ENCODE measurements around the gene ERCC8. TPM values are rescaled to one million over a fixed set of nuclear protein-coding genes. Genes with fewer than 3 reads are reported as not detected.

The ERCC8 gene
- total and polyA plus RNA-seq, 11 donors, result 3.0 to 10.1 (median 6.1) TPM

DNA sequence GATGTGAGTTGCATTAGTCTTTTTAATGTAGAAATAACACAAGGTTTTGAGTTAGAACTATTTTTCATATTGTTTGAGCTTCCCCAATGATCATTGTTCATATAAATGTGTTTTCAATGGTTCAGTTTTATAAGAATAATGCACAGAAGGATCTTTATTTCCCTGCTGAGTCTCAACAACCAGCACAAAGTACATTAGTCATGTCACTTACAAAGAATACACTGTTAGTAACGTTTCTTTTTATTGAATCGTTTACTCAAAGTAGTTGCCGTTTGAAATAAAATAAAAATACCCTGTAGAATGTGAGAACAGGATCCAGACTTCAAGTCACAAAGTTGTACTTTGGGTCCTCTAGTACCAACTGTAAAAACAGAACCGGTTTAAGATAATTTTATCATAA, 41.5 kb downstream of the ERCC8 start:
- Histone ChIP-seq H3K9me3 (no peaks in the 10 kb centered on the region), H3K36me3 (peaks cover 0 to 51% (median 3%) of the 10 kb centered on the region in 9 donors), H3K27me3 (no peaks in the 10 kb centered on the region), H3K4me1 (no peaks in the 10 kb centered on the region), H3K4me3 (no peak overlapping the region), H3K27ac (no peak overlapping the region)
- intact Hi-C loops (cut with DNase I), result no loop called here
- 85 to 90% (median 88%) methylated on average over 4 of the region's 4 CpGs for WGBS, 4 donors
- DNase-seq (no peak), ATAC-seq (no peak)
- TF ChIP-seq, protein P1, sequence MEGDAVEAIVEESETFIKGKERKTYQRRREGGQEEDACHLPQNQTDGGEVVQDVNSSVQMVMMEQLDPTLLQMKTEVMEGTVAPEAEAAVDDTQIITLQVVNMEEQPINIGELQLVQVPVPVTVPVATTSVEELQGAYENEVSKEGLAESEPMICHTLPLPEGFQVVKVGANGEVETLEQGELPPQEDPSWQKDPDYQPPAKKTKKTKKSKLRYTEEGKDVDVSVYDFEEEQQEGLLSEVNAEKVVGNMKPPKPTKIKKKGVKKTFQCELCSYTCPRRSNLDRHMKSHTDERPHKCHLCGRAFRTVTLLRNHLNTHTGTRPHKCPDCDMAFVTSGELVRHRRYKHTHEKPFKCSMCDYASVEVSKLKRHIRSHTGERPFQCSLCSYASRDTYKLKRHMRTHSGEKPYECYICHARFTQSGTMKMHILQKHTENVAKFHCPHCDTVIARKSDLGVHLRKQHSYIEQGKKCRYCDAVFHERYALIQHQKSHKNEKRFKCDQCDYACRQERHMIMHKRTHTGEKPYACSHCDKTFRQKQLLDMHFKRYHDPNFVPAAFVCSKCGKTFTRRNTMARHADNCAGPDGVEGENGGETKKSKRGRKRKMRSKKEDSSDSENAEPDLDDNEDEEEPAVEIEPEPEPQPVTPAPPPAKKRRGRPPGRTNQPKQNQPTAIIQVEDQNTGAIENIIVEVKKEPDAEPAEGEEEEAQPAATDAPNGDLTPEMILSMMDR (IDR thresholded peaks at IDR 0.05), result no peak
- TF ChIP-seq POLR2A (IDR thresholded peaks at IDR 0.05), result no peak

DNA sequence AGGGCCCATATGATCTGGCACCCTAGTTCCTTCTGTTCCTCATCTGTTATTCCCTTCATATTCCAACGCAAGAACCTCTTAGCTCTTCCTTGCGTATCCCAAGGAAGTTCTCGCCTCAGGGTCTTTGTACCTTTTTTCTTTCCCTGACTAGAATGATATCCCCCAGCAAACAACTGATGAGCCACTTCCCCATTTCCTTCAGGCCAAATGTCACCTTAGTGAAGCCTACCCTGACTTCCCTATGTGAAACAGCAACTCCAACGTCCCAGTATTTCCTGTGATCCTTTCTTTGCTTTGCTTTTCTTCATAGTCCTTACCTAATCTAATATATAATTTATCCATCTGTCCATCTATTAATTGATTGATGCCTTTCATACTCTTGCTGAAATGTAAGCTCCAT, 47.9 kb downstream of the ERCC8 start:
- H3K27ac ChIP-seq, result no peak overlapping the region
- no peak for ATAC-seq
- 86 to 93% (median 91%) methylated on average over 4 of the region's 4 CpGs for WGBS, 4 donors

GRCh38 chr5:60893521-60893920, 51.3 kb downstream of the ERCC8 start:
- no peak for TF ChIP-seq POLR2A (IDR thresholded peaks at IDR 0.05)
- TF ChIP-seq, protein P1 (IDR thresholded peaks at IDR 0.05), result no peak
- intact Hi-C loops (cut with DNase I), result no loop called here
- ATAC-seq (no peak), DNase-seq (no peak)
- H3K4me3 ChIP-seq, result no peak overlapping the region
- no peak overlapping the region for H3K27ac ChIP-seq
- H3K27me3 ChIP-seq, result no peaks in the 10 kb centered on the region
- WGBS, 4 donors, result 96 to 99% (median 97%) methylated on average over 13 of the region's 13 CpGs
- peaks cover 0 to 62% (median 44%) of the 10 kb centered on the region in 9 donors for H3K36me3 ChIP-seq
- H3K9me3 ChIP-seq, result no peaks in the 10 kb centered on the region
- no peaks in the 10 kb centered on the region for H3K4me1 ChIP-seq

More for the DNA sequence above, 47.9 kb downstream of the ERCC8 start:
- Histone ChIP-seq H3K9me3 (no peaks in the 10 kb centered on the region), H3K4me3 (no peak overlapping the region), H3K36me3 (peaks cover 0 to 79% (median 44%) of the 10 kb centered on the region in 9 donors), H3K27me3 (no peaks in the 10 kb centered on the region), H3K4me1 (no peaks in the 10 kb centered on the region)
- no peak for DNase-seq
- TF ChIP-seq POLR2A (IDR thresholded peaks at IDR 0.05), result no peak
- TF ChIP-seq, protein P1 (IDR thresholded peaks at IDR 0.05), result no peak
- intact Hi-C loops (cut with DNase I), result no loop called here

GRCh38 chr5:60891667-60892066, 53.2 kb downstream of the ERCC8 start:
- TF ChIP-seq, protein P1 (IDR thresholded peaks at IDR 0.05), result no peak
- no peak for TF ChIP-seq POLR2A (IDR thresholded peaks at IDR 0.05)
- Histone ChIP-seq H3K36me3 (peaks cover 0 to 51% (median 32%) of the 10 kb centered on the region in 9 donors), H3K27ac (no peak overlapping the region), H3K4me1 (no peaks in the 10 kb centered on the region), H3K4me3 (no peak overlapping the region), H3K27me3 (no peaks in the 10 kb centered on the region), H3K9me3 (no peaks in the 10 kb centered on the region)
- DNase-seq, result no peak
- intact Hi-C loops (cut with DNase I), result no loop called here
- no peak for ATAC-seq
- 85 to 92% (median 85%) methylated on average over 2 of the region's 2 CpGs for WGBS, 4 donors

Measured in heart left ventricle (tissue), 16 donors.